ENCODE measurements around the gene TARP.

Gene TARP

DNA sequence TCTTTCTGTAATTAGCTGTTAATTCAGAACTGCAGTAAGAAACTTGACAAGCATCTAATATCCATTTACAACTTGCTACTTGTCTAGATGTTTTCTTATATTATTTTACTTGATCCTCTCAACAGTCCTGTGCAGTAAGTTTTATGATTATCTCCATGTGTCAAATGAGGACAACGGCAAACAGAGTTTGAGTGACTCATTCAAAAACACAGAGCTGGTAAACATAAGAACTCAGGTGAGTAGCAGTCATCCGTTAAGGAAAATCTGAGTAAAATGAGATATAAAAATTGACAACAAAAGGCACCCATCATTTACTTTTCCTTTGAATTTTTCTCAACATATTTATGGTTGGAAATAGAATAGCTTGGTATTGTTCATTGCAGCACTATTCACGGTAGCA lies 19.0 kb upstream of the TARP start:
- H3K9ac ChIP-seq, result no peak overlapping the region
- DNase-seq (ENCODE audit: low spot score), result no peak
- H3K79me2 ChIP-seq (ENCODE audit: low read depth), result no peaks in the 10 kb centered on the region
- Mint-ChIP-seq H3K4me3 (no peak overlapping the region), H3K9me3 (peaks cover 4% of the 10 kb centered on the region), H3K4me1 (no peaks in the 10 kb centered on the region), H3K27ac (no peak overlapping the region), H3K27me3 (ENCODE audit: insufficient read depth, low read depth) (peaks cover 4% of the 10 kb centered on the region), H3K36me3 (no peaks in the 10 kb centered on the region)
- H2AFZ ChIP-seq (replicated peaks), result no peak overlapping the region
- no peaks in the 10 kb centered on the region for H3K9me3 ChIP-seq (ENCODE audit: low read depth)
- no peaks in the 10 kb centered on the region for H3K4me1 ChIP-seq
- no peaks in the 10 kb centered on the region for H3K36me3 ChIP-seq
- H4K20me1 ChIP-seq (ENCODE audit: low read depth), result no peaks in the 10 kb centered on the region
- H3K4me2 ChIP-seq, result no peak overlapping the region
- H3K4me3 ChIP-seq, result no peak overlapping the region
- H3K27me3 ChIP-seq, result no peaks in the 10 kb centered on the region
- no peak for TF ChIP-seq EZH2 (IDR thresholded peaks at IDR 0.05)
- no peak for TF ChIP-seq EZH2phosphoT487 (IDR thresholded peaks at IDR 0.05)
- no peak for TF ChIP-seq CTCF (IDR thresholded peaks at IDR 0.05)
- H3K27ac ChIP-seq, result no peak overlapping the region
- no peaks in the 10 kb centered on the region for H3F3A ChIP-seq (ENCODE audit: low read depth)

DNA sequence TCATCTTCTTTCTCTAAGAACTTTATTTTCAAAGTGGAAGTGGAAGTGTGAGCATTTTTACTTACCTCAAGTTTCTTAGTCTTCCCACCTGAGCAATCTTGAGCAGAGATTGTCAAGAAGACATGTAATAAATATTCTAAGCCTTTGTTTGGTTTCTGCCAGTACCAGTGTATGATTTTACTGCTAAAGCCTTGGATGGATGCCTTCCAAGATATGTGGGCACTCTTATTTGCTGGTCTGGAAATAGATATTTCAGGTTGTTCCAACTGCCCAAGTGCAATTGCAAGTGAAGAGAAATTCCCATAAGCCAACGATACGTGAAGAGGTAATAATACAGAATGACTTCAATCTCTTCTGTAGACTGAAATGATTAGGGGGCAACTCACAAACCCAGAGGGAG lies 18.2 kb upstream of the TARP start:
- no peak overlapping the region for H3K27ac Mint-ChIP-seq
- no peaks in the 10 kb centered on the region for H3K9me3 ChIP-seq (ENCODE audit: low read depth)
- H3K27me3 Mint-ChIP-seq (ENCODE audit: insufficient read depth, low read depth), result peaks cover 4% of the 10 kb centered on the region
- no peaks in the 10 kb centered on the region for H3K36me3 ChIP-seq
- no peak overlapping the region for H2AFZ ChIP-seq (replicated peaks)
- H4K20me1 ChIP-seq (ENCODE audit: low read depth), result no peaks in the 10 kb centered on the region
- no peaks in the 10 kb centered on the region for H3K4me1 Mint-ChIP-seq
- H3K27me3 ChIP-seq, result no peaks in the 10 kb centered on the region
- H3F3A ChIP-seq (ENCODE audit: low read depth), result no peaks in the 10 kb centered on the region
- no peak overlapping the region for H3K9ac ChIP-seq
- peaks cover 4% of the 10 kb centered on the region for H3K9me3 Mint-ChIP-seq
- DNase-seq (ENCODE audit: low spot score), result no peak
- H3K4me2 ChIP-seq, result no peak overlapping the region
- no peak for TF ChIP-seq EZH2phosphoT487 (IDR thresholded peaks at IDR 0.05)
- no peak for TF ChIP-seq CTCF (IDR thresholded peaks at IDR 0.05)
- no peak for TF ChIP-seq EZH2 (IDR thresholded peaks at IDR 0.05)
- no peaks in the 10 kb centered on the region for H3K36me3 Mint-ChIP-seq
- H3K4me1 ChIP-seq, result no peaks in the 10 kb centered on the region
- H3K27ac ChIP-seq, result no peak overlapping the region
- no peak overlapping the region for H3K4me3 ChIP-seq
- no peak overlapping the region for H3K4me3 Mint-ChIP-seq
- H3K79me2 ChIP-seq (ENCODE audit: low read depth), result no peaks in the 10 kb centered on the region

DNA sequence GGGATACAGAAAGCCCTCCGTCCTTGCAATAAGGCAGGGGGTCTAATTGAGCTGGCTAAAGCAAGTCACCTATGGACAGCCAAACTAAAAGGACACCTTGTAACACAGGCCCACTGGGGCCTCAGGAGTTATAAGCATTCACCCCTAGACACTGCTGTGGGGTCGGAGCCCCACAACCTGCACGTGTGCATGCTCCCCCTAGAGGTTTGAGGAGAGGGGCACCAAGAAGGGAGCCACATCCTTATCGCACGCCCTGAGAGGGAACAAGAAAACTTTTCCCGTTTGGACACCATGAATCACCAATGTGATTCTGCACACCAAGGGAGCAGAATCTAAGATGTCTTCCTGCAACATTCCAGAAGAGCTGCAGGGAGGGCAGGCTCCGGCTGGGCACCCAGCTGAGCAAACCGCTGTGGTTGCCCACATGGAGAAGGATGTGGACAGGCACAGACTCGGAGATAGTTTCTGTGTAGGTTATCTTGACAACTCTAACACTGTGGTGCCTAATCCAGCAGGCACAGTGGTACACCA lies 17.7 kb upstream of the TARP start:
- no peak for DNase-seq (ENCODE audit: low spot score)
- Histone ChIP-seq H3F3A (ENCODE audit: low read depth) (no peaks in the 10 kb centered on the region), H3K79me2 (ENCODE audit: low read depth) (no peaks in the 10 kb centered on the region), H3K9ac (no peak overlapping the region), H3K9me3 (ENCODE audit: low read depth) (no peaks in the 10 kb centered on the region), H2AFZ (replicated peaks) (peak overlapping the region; percentile 57), H3K4me2 (no peak overlapping the region), H4K20me1 (ENCODE audit: low read depth) (no peaks in the 10 kb centered on the region), H3K27ac (no peak overlapping the region), H3K4me3 (no peak overlapping the region), H3K36me3 (no peaks in the 10 kb centered on the region), H3K4me1 (no peaks in the 10 kb centered on the region), H3K27me3 (no peaks in the 10 kb centered on the region)
- no peak overlapping the region for H3K27ac Mint-ChIP-seq
- peaks cover 4% of the 10 kb centered on the region for H3K27me3 Mint-ChIP-seq (ENCODE audit: insufficient read depth, low read depth)
- H3K9me3 Mint-ChIP-seq, result peaks cover 4% of the 10 kb centered on the region
- H3K36me3 Mint-ChIP-seq, result no peaks in the 10 kb centered on the region
- no peak overlapping the region for H3K4me3 Mint-ChIP-seq
- TF ChIP-seq EZH2phosphoT487 (IDR thresholded peaks at IDR 0.05) (no peak), CTCF (IDR thresholded peaks at IDR 0.05) (peak; percentile 4)
- H3K4me1 Mint-ChIP-seq, result no peaks in the 10 kb centered on the region
